HCT116 (cell line): ENCODE results near the gene TRIM75. TPM values are rescaled to one million over a fixed set of nuclear protein-coding genes. Genes with fewer than 3 reads are reported as not detected.

Experiments used
- ATAC-seq: fragments of 200-7000 bp; cut with Tn5 transposase; 2 replicates; pipeline ENCODE4 v1.9.1; 2020; ENCODE audit warnings: mild to moderate bottlenecking, moderate library complexity
- BruUV-seq: library from RNA; stranded (reverse); fragments of 400-500 nt; replicated peaks from 2 replicates; lab custom pipeline; 2021; lab: Mats Ljungman, UMichigan
- CTCF ChIA-PET: fragments of 300-600 bp; sonication (Branson Sonifier 250); formaldehyde crosslinking; loops from one replicate; lab custom pipeline; 2021; ENCODE audit warnings: antibody characterized with exemption; lab: Charles Lee
- POLR2A ChIA-PET: fragments of 300-600, 350-600 bp; sonication (Branson Sonifier 250); formaldehyde crosslinking; loops from one replicate; lab custom pipeline; 2021; ENCODE audit warnings: antibody characterized with exemption; lab: Charles Lee
- RAD21 ChIA-PET, 2 experiments: fragments of 300-600 bp; sonication (Branson Sonifier 250); formaldehyde crosslinking; loops; one replicate each; lab custom pipeline; 2023; ENCODE audit warnings: low total read pairs in 2 of 2; ENCODE audit not compliant: uncharacterized antibody in 2 of 2, unreplicated experiment in 2 of 2, low non-redundant PET in 1 of 2; lab: Charles Lee
- DNase-seq: peaks from one replicate; pipeline ENCODE4 v3.0.0-alpha.2; 2010; ENCODE audit warnings: low read depth, low spot score
- H2AFZ ChIP-seq: fragments of 200-600 bp; shearing (Covaris generic), sonication (generic); 2 replicates; pipeline ENCODE4 v1.6.1; 2017; ENCODE audit warnings: low read depth, mixed run types, mixed read lengths, antibody characterized with exemption, low read length; ENCODE audit not compliant: poor library complexity, severe bottlenecking
- H3K27ac ChIP-seq: 2 replicates; pipeline ENCODE4 v1.5.1; 2012; ENCODE audit warnings: low read depth, low read length
- H3K27me3 ChIP-seq: fragments of 200-600 bp; sonication (generic); 2 replicates; pipeline ENCODE4 v1.6.1; 2016; ENCODE audit warnings: mixed run types, low read length, mixed read lengths; ENCODE audit not compliant: insufficient read depth
- H3K36me3 ChIP-seq, 2 experiments: fragments of 200-500 bp in 1 of 2; fragments of 200-600 bp in 1 of 2; sonication (Bioruptor generic) in 1 of 2; sonication (generic) in 1 of 2; 2 replicates each; pipeline versions ENCODE4 v1.5.1 to v1.6.1; 2014 to 2016; ENCODE audit warnings: low read length in 2 of 2, inconsistent platforms in 1 of 2, mixed read lengths in 1 of 2, mixed run types in 1 of 2; ENCODE audit not compliant: insufficient read depth in 2 of 2, control insufficient read depth in 1 of 2
- H3K4me1 ChIP-seq, 2 experiments: fragments of 200-600 bp in 1 of 2; sonication (generic) in 1 of 2; 2 replicates each; pipeline versions ENCODE4 v1.5.1 to v1.6.1; 2012 to 2017; ENCODE audit warnings: low read length in 2 of 2, inconsistent platforms in 1 of 2, mild to moderate bottlenecking in 1 of 2, mixed read lengths in 1 of 2, mixed run types in 1 of 2, moderate library complexity in 1 of 2; ENCODE audit not compliant: insufficient read depth in 2 of 2, control insufficient read depth in 1 of 2
- H3K4me2 ChIP-seq: fragments of 200-600 bp; sonication (generic); 2 replicates; pipeline ENCODE4 v1.6.1; 2017; ENCODE audit warnings: mixed run types, low read length, mixed read lengths
- H3K4me3 ChIP-seq, 2 experiments: fragments of 200-600 bp in 1 of 2; sonication (generic) in 1 of 2; replicated peaks in 1 of 2; 2 replicates each; pipeline ENCODE4 v1.5.1; 2011 to 2016; ENCODE audit warnings: low read length in 2 of 2, control low read depth in 1 of 2, low read depth in 1 of 2, mild to moderate bottlenecking in 1 of 2, mixed read lengths in 1 of 2, mixed run types in 1 of 2
- H3K79me2 ChIP-seq: fragments of 200-600 bp; sonication (generic); 2 replicates; pipeline ENCODE4 v1.6.1; 2017; ENCODE audit warnings: mild to moderate bottlenecking, mixed run types, low read length, moderate library complexity, mixed read lengths; ENCODE audit not compliant: insufficient read depth
- H3K9ac ChIP-seq: fragments of 200-600 bp; sonication (generic); 2 replicates; pipeline ENCODE4 v1.6.1; 2016; ENCODE audit warnings: low read length, mixed read lengths
- H3K9me2 ChIP-seq: fragments of 200-600 bp; sonication (generic), shearing (Covaris generic); 2 replicates; pipeline ENCODE4 v1.6.1; 2017; ENCODE audit warnings: mixed run types, mild to moderate bottlenecking, moderate library complexity; ENCODE audit not compliant: insufficient read depth
- H3K9me3 ChIP-seq, 2 experiments: fragments of 200-500 bp in 1 of 2; fragments of 200-600 bp in 1 of 2; sonication (Bioruptor generic) in 1 of 2; sonication (generic) in 1 of 2; 2 replicates each; pipeline ENCODE4 v1.6.1; 2014 to 2017; ENCODE audit warnings: low read length in 2 of 2, mixed read lengths in 2 of 2, inconsistent platforms in 1 of 2, low read depth in 1 of 2, mild to moderate bottlenecking in 1 of 2, mixed run types in 1 of 2, moderate library complexity in 1 of 2; ENCODE audit not compliant: control insufficient read depth in 1 of 2, insufficient read depth in 1 of 2
- H4K20me1 ChIP-seq: fragments of 200-600 bp; sonication (generic), shearing (Covaris generic); 2 replicates; pipeline ENCODE4 v1.6.1; 2017; ENCODE audit warnings: mixed run types, mild to moderate bottlenecking, moderate library complexity; ENCODE audit not compliant: insufficient read depth
- ATF3 ChIP-seq: IDR thresholded peaks from 2 replicates; pipeline ENCODE4 v1.6.1; 2012
- CTCF ChIP-seq, 3 experiments: fragments of 200-600 bp in 1 of 3; sonication (generic) in 1 of 3; IDR thresholded peaks in 2 of 3; conservative IDR thresholded peaks in 1 of 3; 2 replicates each; pipeline ENCODE4 v1.5.1; 2012 to 2017; ENCODE audit warnings: low read depth in 2 of 3, low read length in 2 of 3, antibody characterized with exemption in 1 of 3, borderline replicate concordance in 1 of 3, control low read depth in 1 of 3, mild to moderate bottlenecking in 1 of 3, mixed read lengths in 1 of 3, mixed run types in 1 of 3, moderate library complexity in 1 of 3; ENCODE audit not compliant: insufficient read depth in 1 of 3
- EZH2phosphoT487 ChIP-seq: fragments of 200-600 bp; IDR thresholded peaks from 2 replicates; pipeline ENCODE4 v1.6.1; 2018; ENCODE audit warnings: antibody characterized with exemption, borderline replicate concordance
- JUND ChIP-seq: IDR thresholded peaks from 2 replicates; pipeline ENCODE4 v1.6.1; 2012
- MAX ChIP-seq: IDR thresholded peaks from 2 replicates; pipeline ENCODE4 v1.6.1; 2012
- POLR2A ChIP-seq: IDR thresholded peaks from 2 replicates; pipeline ENCODE4 v1.7.0; 2011; ENCODE audit warnings: borderline replicate concordance; ENCODE audit not compliant: insufficient read depth, insufficient read length; ENCODE audit errors: extremely low read depth
- REST ChIP-seq: IDR thresholded peaks from 2 replicates; pipeline ENCODE4 v1.6.1; 2012; ENCODE audit warnings: low read depth
- SP1 ChIP-seq: IDR thresholded peaks from 2 replicates; pipeline ENCODE4 v1.6.1; 2012; ENCODE audit warnings: low read depth
- YY1 ChIP-seq: IDR thresholded peaks from 2 replicates; pipeline ENCODE4 v1.6.1; 2011; ENCODE audit warnings: low read length, low read depth, moderate library complexity, mild to moderate bottlenecking; ENCODE audit not compliant: insufficient replicate concordance; ENCODE audit errors: extremely low read depth
- ZBTB33 ChIP-seq: IDR thresholded peaks from 2 replicates; pipeline ENCODE4 v1.6.1; 2011; ENCODE audit warnings: mild to moderate bottlenecking, low read length, moderate library complexity; ENCODE audit not compliant: insufficient replicate concordance; ENCODE audit errors: extremely low read depth
- intact Hi-C: fragments of 100-400 bp; cut with micrococcal nuclease; formaldehyde crosslinking; loops from 2 replicates; pipeline ENCODE4 v1.10.0; 2022
- total RNA-seq: library from RNA; stranded (reverse); gene quantifications from one replicate; pipeline ENCODE4 v1.2.1, GENCODE V29; 2021; ENCODE audit not compliant: unreplicated experiment

The TRIM75 gene
- total RNA-seq, 1 experiment from 2014 or later: not detected

GRCh38 chr4:165010991-165011390 is 42.7 kb upstream of the TRIM75 start:
- BruUV-seq: no TSS peak
- H3K4me2 ChIP-seq: no peak overlapping the region
- CTCF ChIA-PET: no interaction called here
- no peaks in the 10 kb centered on the region for H4K20me1 ChIP-seq
- DNase-seq: no peak
- H3K27ac ChIP-seq: no peak overlapping the region
- no peak overlapping the region for H2AFZ ChIP-seq
- H3K27me3 ChIP-seq: no peaks in the 10 kb centered on the region
- H3K4me1 ChIP-seq: no peaks in the 10 kb centered on the region
- no peak overlapping the region for H3K4me3 ChIP-seq
- no peaks in the 10 kb centered on the region for H3K9me2 ChIP-seq
- TF ChIP-seq ZBTB33 (no peak), MAX (no peak), JUND (no peak), EZH2phosphoT487 (no peak), ATF3 (no peak), SP1 (no peak), YY1 (no peak), POLR2A (no peak), REST (no peak), CTCF (IDR thresholded peaks at IDR 0.05 in 2 of 3, conservative IDR thresholded peaks at IDR 0.05 in 1 of 3; ENCODE audit: borderline replicate concordance in 1 of 3, insufficient read depth in 1 of 3, low read depth in 2 of 3, low read length in 2 of 3) (no peak)
- TF ChIP-seq, all 23 proteins: peak for 0
- no peak for ATAC-seq
- RAD21 ChIA-PET: no interaction called here
- H3K79me2 ChIP-seq: no peaks in the 10 kb centered on the region
- H3K36me3 ChIP-seq: no peaks in the 10 kb centered on the region
- POLR2A ChIA-PET: no interaction called here
- intact Hi-C loops: no loop called here
- no peak overlapping the region for H3K9ac ChIP-seq
- H3K9me3 ChIP-seq: no peaks in the 10 kb centered on the region
